Sigmoid colon (tissue), 4 donors: ENCODE results near the gene CPLX1.

Source experiments
- CTCF ChIP-seq, 4 experiments: fragments of 450-650 bp in 3 of 4; fragments of 200-600 bp in 1 of 4; IDR thresholded peaks; one replicate each; pipeline ENCODE4 v1.5.1; 2016 to 2019; ENCODE audit warnings: antibody characterized with exemption in 4 of 4, mild to moderate bottlenecking in 3 of 4, moderate library complexity in 2 of 4
- EP300 ChIP-seq, 4 donors: sonication (generic); formaldehyde crosslinking; IDR thresholded peaks; one replicate each; pipeline ENCODE4 v1.6.1; 2017; ENCODE audit warnings: antibody characterized with exemption in 4 of 4
- POLR2A ChIP-seq, 2 donors: fragments of 450-650 bp; IDR thresholded peaks; one replicate each; pipeline ENCODE4 v1.6.1; 2016; ENCODE audit warnings: antibody characterized with exemption in 2 of 2, mild to moderate bottlenecking in 2 of 2, moderate library complexity in 2 of 2
- POLR2AphosphoS5 ChIP-seq, 4 donors: sonication (generic); formaldehyde crosslinking; IDR thresholded peaks; one replicate each; pipeline ENCODE4 v1.6.1; 2017; ENCODE audit warnings: antibody characterized with exemption in 4 of 4

- TF ChIP-seq POLR2A (IDR thresholded peaks at IDR 0.05) (no peak), CTCF (IDR thresholded peaks at IDR 0.05) (no peak), POLR2AphosphoS5 (IDR thresholded peaks at IDR 0.05) (no peak), EP300 (IDR thresholded peaks at IDR 0.05) (no peak)
Observed at GRCh38 chr4:839675-840443, 13.9 kb upstream of the CPLX1 start.
